HEK293 (cell line): ENCODE data around the gene ARL16.
A peak's percentile ranks its signal among the peaks of the same experiment; 100 is the strongest.
"Not testable (repeated sequence)": the region's sequence is repeated elsewhere in the genome, so short reads cannot be mapped to it uniquely, and the experiment has no call there.

ENCODE experiments used
- CTCF ChIA-PET: fragments of 350-600 bp; formaldehyde crosslinking; extraction: SDS; loops from one replicate; lab custom pipeline; 2021; ENCODE audit warnings: antibody characterized with exemption; lab: Yijun Ruan, JAX
- POLR2A ChIA-PET: fragments of 300-600 bp; formaldehyde crosslinking; extraction: SDS; loops from one replicate; lab custom pipeline; 2020; ENCODE audit warnings: antibody characterized with exemption, inconsistent platforms; lab: Yijun Ruan, JAX
- H3K27ac ChIP-seq: fragments of 200-500 bp; sonication (Bioruptor generic); 2 replicates; pipeline ENCODE4 v1.5.1; 2014; ENCODE audit warnings: low read depth, low read length, control low read depth, inconsistent platforms; ENCODE audit errors: extremely low read depth
- H3K36me3 ChIP-seq, 2 experiments: fragments of 200-500 bp in 1 of 2; sonication (Bioruptor generic) in 1 of 2; 1 replicate in 1 of 2; 2 replicates in 1 of 2; pipeline ENCODE4 v1.5.1; 2014 to 2017; ENCODE audit warnings: inconsistent platforms in 2 of 2, low read length in 2 of 2; ENCODE audit not compliant: control insufficient read depth in 2 of 2, insufficient read depth in 1 of 2
- H3K4me1 ChIP-seq: fragments of 200-500 bp; sonication (Bioruptor generic); 2 replicates; pipeline ENCODE4 v1.5.1; 2014; ENCODE audit warnings: mild to moderate bottlenecking, low read length, inconsistent platforms; ENCODE audit not compliant: control insufficient read depth, insufficient read depth
- H3K4me3 ChIP-seq: 2 replicates; pipeline ENCODE4 v1.5.1; 2011; ENCODE audit warnings: low read depth, mild to moderate bottlenecking, control low read depth, low read length, moderate library complexity
- H3K9me3 ChIP-seq: fragments of 200-500 bp; sonication (Bioruptor generic); 2 replicates; pipeline ENCODE4 v1.5.1; 2014; ENCODE audit warnings: low read depth, low read length, inconsistent platforms; ENCODE audit not compliant: control insufficient read depth, insufficient read depth
- BCL11B ChIP-seq: fragments of 450-650 bp; formaldehyde crosslinking; IDR thresholded peaks from 2 replicates; pipeline ENCODE4 v1.5.1; 2016; ENCODE audit warnings: low read depth, missing biosample characterization, missing genetic modification characterization
- GLIS1 ChIP-seq: fragments of 450-650 bp; formaldehyde crosslinking; IDR thresholded peaks from 2 replicates; pipeline ENCODE4 v1.5.1; 2016; ENCODE audit warnings: missing biosample characterization, missing genetic modification characterization
- GLIS2 ChIP-seq: fragments of 450-650 bp; formaldehyde crosslinking; IDR thresholded peaks from 2 replicates; pipeline ENCODE4 v1.5.1; 2016; ENCODE audit warnings: missing biosample characterization, missing genetic modification characterization
- HOXA7 ChIP-seq: sonication (generic); formaldehyde crosslinking; IDR thresholded peaks from 2 replicates; pipeline ENCODE4 v1.8.1; 2022; ENCODE audit warnings: missing genetic modification reagents, borderline replicate concordance
- IKZF3 ChIP-seq: fragments of 450-650 bp; IDR thresholded peaks from 2 replicates; pipeline ENCODE4 v1.5.0; 2018; ENCODE audit warnings: missing biosample characterization, mild to moderate bottlenecking, missing genetic modification characterization, moderate library complexity
- SCRT1 ChIP-seq: fragments of 450-650 bp; formaldehyde crosslinking; IDR thresholded peaks from 2 replicates; pipeline ENCODE4 v1.5.1; 2016; ENCODE audit warnings: missing biosample characterization, missing genetic modification characterization, borderline replicate concordance
- SCRT2 ChIP-seq: fragments of 450-650 bp; formaldehyde crosslinking; IDR thresholded peaks from 2 replicates; pipeline ENCODE4 v1.5.1; 2016; ENCODE audit warnings: missing biosample characterization, missing genetic modification characterization
- ZBTB8A ChIP-seq: fragments of 450-650 bp; formaldehyde crosslinking; IDR thresholded peaks from 2 replicates; pipeline ENCODE4 v1.5.1; 2016; ENCODE audit warnings: missing biosample characterization, missing genetic modification characterization
- ZEB2 ChIP-seq: fragments of 450-650 bp; formaldehyde crosslinking; IDR thresholded peaks from 2 replicates; pipeline ENCODE4 v1.5.1; 2016; ENCODE audit warnings: missing biosample characterization, missing genetic modification characterization
- ZFHX2 ChIP-seq: fragments of 450-650 bp; formaldehyde crosslinking; conservative IDR thresholded peaks from 2 replicates; pipeline ENCODE4 v1.5.1; 2016; ENCODE audit warnings: missing biosample characterization, missing genetic modification characterization
- ZFP37 ChIP-seq: fragments of 450-650 bp; formaldehyde crosslinking; IDR thresholded peaks from 2 replicates; pipeline ENCODE4 v1.5.1; 2016; ENCODE audit warnings: missing biosample characterization, missing genetic modification characterization
- ZNF16 ChIP-seq: fragments of 450-650 bp; formaldehyde crosslinking; IDR thresholded peaks from 2 replicates; pipeline ENCODE4 v1.5.1; 2016; ENCODE audit warnings: low read depth, missing biosample characterization, missing genetic modification characterization
- ZNF2 ChIP-seq: fragments of 450-650 bp; formaldehyde crosslinking; IDR thresholded peaks from 2 replicates; pipeline ENCODE4 v1.5.1; 2016; ENCODE audit warnings: missing biosample characterization, missing genetic modification characterization
- ZNF23 ChIP-seq: fragments of 450-650 bp; formaldehyde crosslinking; IDR thresholded peaks from 2 replicates; pipeline ENCODE4 v1.5.1; 2016; ENCODE audit warnings: missing biosample characterization, missing genetic modification characterization, borderline replicate concordance
- ZNF654 ChIP-seq: fragments of 450-650 bp; formaldehyde crosslinking; IDR thresholded peaks from 2 replicates; pipeline ENCODE4 v1.5.1; 2016; ENCODE audit warnings: low read depth, missing biosample characterization, missing genetic modification characterization
- ZNF747 ChIP-seq: fragments of 450-650 bp; formaldehyde crosslinking; IDR thresholded peaks from 2 replicates; pipeline ENCODE4 v1.5.1; 2016; ENCODE audit warnings: missing biosample characterization, missing genetic modification characterization
- TF ChIP-seq, protein P1 (sequence below): fragments of 450-650 bp; formaldehyde crosslinking; IDR thresholded peaks from 2 replicates; pipeline ENCODE4 v1.5.1; 2016; ENCODE audit warnings: missing biosample characterization, missing genetic modification characterization

The ARL16 gene

GRCh38 chr17:81675515-81676221, 7.9 kb downstream of the ARL16 start:
- H3K9me3 ChIP-seq, H3K4me1 ChIP-seq, H3K27ac ChIP-seq, H3K4me3 ChIP-seq: not testable (repeated sequence)
- ChIA-PET CTCF (interaction anchor here (0.7 to 2.6 kb wide), 11 partner anchors 9 to 360 kb away, joined by 3 to 9 read pairs (median 6); partner anchors contain the start of genes ARL16, HGS, MRPL12 and SLC25A10), POLR2A (interaction anchor here (0.6 to 2.7 kb wide), 7 partner anchors 9 to 76 kb away, joined by 3 to 18 read pairs (median 3); partner anchors contain the start of genes ARL16, HGS, MRPL12 and NPLOC4)
- TF ChIP-seq SCRT2 = peak; percentile 97
- TF ChIP-seq GLIS1 (tag by site-specific recombination) = 0 out of 2 replicates have a peak, but pooled peaks have one; percentile 10
- 0 out of 2 replicates have a peak, but pooled peaks have one; percentile 30 for TF ChIP-seq ZBTB8A (tag by site-specific recombination)
- peak; percentile 72; the same call in 1 of the 2 replicates for TF ChIP-seq ZNF2 (tag by site-specific recombination)
- TF ChIP-seq, protein P1, sequence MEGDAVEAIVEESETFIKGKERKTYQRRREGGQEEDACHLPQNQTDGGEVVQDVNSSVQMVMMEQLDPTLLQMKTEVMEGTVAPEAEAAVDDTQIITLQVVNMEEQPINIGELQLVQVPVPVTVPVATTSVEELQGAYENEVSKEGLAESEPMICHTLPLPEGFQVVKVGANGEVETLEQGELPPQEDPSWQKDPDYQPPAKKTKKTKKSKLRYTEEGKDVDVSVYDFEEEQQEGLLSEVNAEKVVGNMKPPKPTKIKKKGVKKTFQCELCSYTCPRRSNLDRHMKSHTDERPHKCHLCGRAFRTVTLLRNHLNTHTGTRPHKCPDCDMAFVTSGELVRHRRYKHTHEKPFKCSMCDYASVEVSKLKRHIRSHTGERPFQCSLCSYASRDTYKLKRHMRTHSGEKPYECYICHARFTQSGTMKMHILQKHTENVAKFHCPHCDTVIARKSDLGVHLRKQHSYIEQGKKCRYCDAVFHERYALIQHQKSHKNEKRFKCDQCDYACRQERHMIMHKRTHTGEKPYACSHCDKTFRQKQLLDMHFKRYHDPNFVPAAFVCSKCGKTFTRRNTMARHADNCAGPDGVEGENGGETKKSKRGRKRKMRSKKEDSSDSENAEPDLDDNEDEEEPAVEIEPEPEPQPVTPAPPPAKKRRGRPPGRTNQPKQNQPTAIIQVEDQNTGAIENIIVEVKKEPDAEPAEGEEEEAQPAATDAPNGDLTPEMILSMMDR (tag by site-specific recombination) = peak; percentile 73
- TF ChIP-seq ZEB2 (tag by site-specific recombination) = peak; percentile 41; the same call in 1 of the 2 replicates
- TF ChIP-seq GLIS2 (tag by site-specific recombination) = peak; percentile 51; the same call in 1 of the 2 replicates
- TF ChIP-seq IKZF3 (tag by site-specific recombination) = peak; percentile 56; the same call in 1 of the 2 replicates
- peak; percentile 71 for TF ChIP-seq ZNF654 (tag by site-specific recombination)
- TF ChIP-seq SCRT1 (tag by site-specific recombination) = peak; percentile 92; the same call in 1 of the 2 replicates
- TF ChIP-seq, all 188 proteins: peak for 10; not testable (repeated sequence) for 178
- H3K36me3 ChIP-seq = peaks cover 24 to 50% of the 10 kb centered on the region in 2 experiments; a peak in 2 of 3 replicates

GRCh38 chr17:81673561-81674258, 9.9 kb downstream of the ARL16 start:
- H3K4me3 ChIP-seq = no peak overlapping the region
- no peaks in the 10 kb centered on the region for H3K4me1 ChIP-seq
- POLR2A ChIA-PET = interaction anchor here (2.7 to 3.0 kb wide), 2 partner anchors 9 to 11 kb away, joined by 16 to 18 read pairs; partner anchors contain the start of genes ARL16 and HGS
- CTCF ChIA-PET = interaction anchor here (0.7 kb wide), 1 partner anchor 82 kb away, joined by 3 read pairs; no protein-coding TSS in a partner anchor
- H3K27ac ChIP-seq = peak overlapping the region; percentile 31; the same call in 1 of the 2 replicates
- no peaks in the 10 kb centered on the region for H3K9me3 ChIP-seq
- TF ChIP-seq GLIS1 (tag by site-specific recombination) = no peak
- 0 out of 2 replicates have a peak, but pooled peaks have one; percentile 24 for TF ChIP-seq ZFHX2 (tag by site-specific recombination)
- no peak for TF ChIP-seq ZNF23 (tag by site-specific recombination)
- no peak for TF ChIP-seq HOXA7
- TF ChIP-seq ZFP37 (tag by site-specific recombination) = no peak
- no peak for TF ChIP-seq ZNF747 (tag by site-specific recombination)
- TF ChIP-seq, all 188 proteins: peak for 1
- peaks cover 40 to 64% of the 10 kb centered on the region in 2 experiments; a peak in 2 of 3 replicates for H3K36me3 ChIP-seq

GRCh38 chr17:81672954-81673353, 10.6 kb downstream of the ARL16 start:
- ChIA-PET CTCF (interaction anchor here (0.6 to 0.9 kb wide), 2 partner anchors 11 to 15 kb away, joined by 3 to 7 read pairs; partner anchors contain the start of genes ARL16 and HGS), POLR2A (interaction anchor here (0.6 to 3.0 kb wide), 3 partner anchors 10 to 39 kb away, joined by 3 to 16 read pairs (median 3); partner anchors contain the start of genes ARL16 and HGS)
- no peak overlapping the region for H3K4me3 ChIP-seq
- peaks cover 47 to 72% of the 10 kb centered on the region in 2 experiments; a peak in 2 of 3 replicates for H3K36me3 ChIP-seq
- H3K9me3 ChIP-seq = no peaks in the 10 kb centered on the region
- TF ChIP-seq ZNF16 (tag by site-specific recombination) (no peak), GLIS1 (tag by site-specific recombination) (peak; percentile 90), BCL11B (tag by site-specific recombination) (no peak)
- TF ChIP-seq, all 188 proteins: peak for 1
- Histone ChIP-seq H3K27ac (no peak overlapping the region), H3K4me1 (no peaks in the 10 kb centered on the region)
